ENCODE data around the gene NGFR.

NGFR gene

GRCh38 chr17:49551221-49552069, 56.4 kb downstream of the NGFR start:
- Histone ChIP-seq H3K4me1 (ENCODE audit: insufficient read depth, low read length) (peaks cover 6% of the 10 kb centered on the region), H3K27ac (ENCODE audit: low read depth, low read length) (no peak overlapping the region), H3K9ac (ENCODE audit: low read length) (no peak overlapping the region), H3K36me3 (ENCODE audit: insufficient read depth, low read length) (no peaks in the 10 kb centered on the region), H3K9me3 (ENCODE audit: low read length) (no peaks in the 10 kb centered on the region), H3K4me3 (ENCODE audit: low read depth in 1 of 2, low read length in 2 of 2) (no peak overlapping the region), H3K27me3 (ENCODE audit: control insufficient read depth in 1 of 2, insufficient read depth in 2 of 2, low read length in 2 of 2) (peaks cover 0 to 11% of the 10 kb centered on the region in 2 donors)

DNA sequence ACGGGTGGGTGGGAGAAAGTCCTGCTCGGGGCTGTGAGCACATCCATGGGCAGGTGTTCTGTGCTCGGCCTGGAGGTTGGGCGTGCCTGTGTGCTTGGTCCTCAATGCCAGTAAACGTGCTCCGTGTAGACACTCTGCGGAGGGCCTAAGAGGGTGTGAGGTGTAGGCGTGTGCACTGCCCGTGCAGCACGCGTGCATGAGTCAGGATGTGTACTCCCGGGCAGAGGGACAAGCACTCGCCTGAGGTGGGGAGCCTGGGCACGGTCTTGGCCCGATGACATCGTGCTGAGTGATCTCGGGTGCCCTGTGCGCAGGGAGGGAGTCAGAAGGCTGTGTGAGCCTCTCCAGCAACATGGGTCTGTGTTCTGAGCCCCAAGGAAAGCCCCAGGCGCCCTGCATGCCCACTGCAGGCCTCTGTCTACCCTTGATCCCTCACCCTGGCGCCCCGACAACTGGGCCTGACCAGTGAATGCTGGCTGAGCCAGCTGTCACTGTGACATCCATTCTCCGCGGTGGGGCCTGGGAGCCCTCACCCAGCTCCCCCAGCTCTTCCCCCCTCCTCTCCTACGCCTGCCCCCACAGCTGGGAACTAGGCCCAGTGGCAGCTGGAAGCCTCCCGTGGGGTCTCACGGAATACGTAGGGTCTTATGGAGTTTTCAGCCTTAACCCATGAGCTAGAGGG, 57.1 kb downstream of the NGFR start:
- Histone ChIP-seq H3K4me1 (ENCODE audit: insufficient read depth, low read length) (peaks cover 7% of the 10 kb centered on the region), H3K27me3 (ENCODE audit: control insufficient read depth in 1 of 2, insufficient read depth in 2 of 2, low read length in 2 of 2) (peaks cover 0 to 9% of the 10 kb centered on the region in 2 donors), H3K36me3 (ENCODE audit: insufficient read depth, low read length) (no peaks in the 10 kb centered on the region), H3K9me3 (ENCODE audit: low read length) (no peaks in the 10 kb centered on the region), H3K27ac (ENCODE audit: low read depth, low read length) (no peak overlapping the region), H3K4me3 (ENCODE audit: low read depth in 1 of 2, low read length in 2 of 2) (no peak overlapping the region), H3K9ac (ENCODE audit: low read length) (no peak overlapping the region)

DNA sequence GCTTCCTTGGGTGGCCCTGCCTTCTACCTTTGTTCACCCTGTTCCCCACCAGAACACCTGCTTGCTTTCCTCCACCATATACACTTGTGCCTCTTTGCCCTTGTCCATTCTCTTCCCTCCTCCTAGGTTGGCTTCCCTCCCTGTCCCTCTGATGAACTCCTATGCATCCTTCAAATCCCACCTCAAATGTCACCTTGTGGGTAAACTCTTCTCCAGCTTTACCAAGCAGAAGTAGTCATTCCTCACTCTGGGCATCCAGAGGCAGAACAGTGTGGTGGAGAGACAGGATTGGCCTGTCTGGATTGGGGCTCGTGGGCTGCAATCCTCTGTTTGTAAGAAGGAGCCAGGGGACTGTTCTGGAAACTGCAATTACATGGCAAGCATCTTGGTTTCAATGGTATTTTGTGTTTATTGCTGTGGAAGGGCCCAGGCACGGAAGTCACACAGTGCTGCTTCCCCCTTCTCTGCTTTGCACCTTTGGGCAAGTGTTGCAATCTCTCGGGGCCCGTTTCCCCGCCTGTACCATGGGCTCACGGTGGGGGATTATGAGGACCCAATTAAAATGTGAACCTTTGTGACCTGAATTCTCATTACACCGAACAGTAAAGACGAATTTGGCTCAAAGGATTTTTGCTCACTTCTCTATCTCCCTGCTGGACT, 58.7 kb downstream of the NGFR start:
- H3K27me3 ChIP-seq (ENCODE audit: control insufficient read depth in 1 of 2, insufficient read depth in 2 of 2, low read length in 2 of 2), result peaks cover 0 to 2% of the 10 kb centered on the region in 2 donors
- no peaks in the 10 kb centered on the region for H3K36me3 ChIP-seq (ENCODE audit: insufficient read depth, low read length)
- H3K9me3 ChIP-seq (ENCODE audit: low read length), result no peaks in the 10 kb centered on the region
- no peak overlapping the region for H3K27ac ChIP-seq (ENCODE audit: low read depth, low read length)
- peaks cover 7% of the 10 kb centered on the region for H3K4me1 ChIP-seq (ENCODE audit: insufficient read depth, low read length)
- no peak overlapping the region for H3K9ac ChIP-seq (ENCODE audit: low read length)
- H3K4me3 ChIP-seq (ENCODE audit: low read depth in 1 of 2, low read length in 2 of 2), result no peak overlapping the region

DNA sequence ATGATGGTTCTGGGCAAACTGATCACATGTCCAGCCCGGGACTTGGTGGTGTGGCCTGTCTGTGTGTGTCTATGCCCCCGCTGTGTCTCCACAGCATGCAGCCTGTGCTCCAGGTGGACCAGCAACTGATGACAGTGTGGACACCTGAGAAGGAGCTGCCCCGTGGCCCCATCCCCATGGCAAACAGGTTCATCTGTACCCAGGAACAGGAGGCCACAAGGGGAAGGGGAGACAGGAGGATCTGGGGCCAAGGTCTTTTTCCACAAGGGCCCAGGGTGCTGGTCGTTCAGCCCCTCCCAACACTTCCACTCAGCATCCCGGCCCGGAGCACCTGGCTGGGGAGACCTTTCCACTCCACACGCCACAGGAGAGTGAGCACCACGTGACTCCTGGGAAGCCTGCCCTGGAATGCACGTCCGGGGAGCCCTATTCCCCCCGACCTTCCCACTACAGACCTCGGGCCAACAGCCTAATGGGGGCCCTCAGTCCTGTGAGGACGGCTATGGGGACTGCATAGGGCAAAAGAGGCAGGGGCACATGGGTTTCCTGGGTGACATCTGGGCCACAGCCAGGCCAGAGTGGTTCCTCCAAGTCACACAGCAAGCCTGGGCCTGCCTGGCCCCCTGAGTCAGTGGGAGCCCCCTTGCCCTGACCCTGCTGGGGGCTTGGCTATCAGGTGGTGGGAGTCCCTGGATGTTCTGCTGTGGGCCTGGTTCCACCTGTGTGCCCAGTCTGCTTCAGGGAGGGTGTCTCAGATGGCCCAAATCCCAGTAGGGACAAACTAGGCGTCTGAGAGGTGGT, 59.8 kb downstream of the NGFR start:
- Histone ChIP-seq H3K4me1 (ENCODE audit: insufficient read depth, low read length) (peaks cover 7% of the 10 kb centered on the region), H3K27ac (ENCODE audit: low read depth, low read length) (no peak overlapping the region), H3K27me3 (ENCODE audit: control insufficient read depth in 1 of 2, insufficient read depth in 2 of 2, low read length in 2 of 2) (no peaks in the 10 kb centered on the region), H3K36me3 (ENCODE audit: insufficient read depth, low read length) (no peaks in the 10 kb centered on the region), H3K9ac (ENCODE audit: low read length) (no peak overlapping the region), H3K4me3 (ENCODE audit: low read depth in 1 of 2, low read length in 2 of 2) (no peak overlapping the region), H3K9me3 (ENCODE audit: low read length) (no peaks in the 10 kb centered on the region)

DNA sequence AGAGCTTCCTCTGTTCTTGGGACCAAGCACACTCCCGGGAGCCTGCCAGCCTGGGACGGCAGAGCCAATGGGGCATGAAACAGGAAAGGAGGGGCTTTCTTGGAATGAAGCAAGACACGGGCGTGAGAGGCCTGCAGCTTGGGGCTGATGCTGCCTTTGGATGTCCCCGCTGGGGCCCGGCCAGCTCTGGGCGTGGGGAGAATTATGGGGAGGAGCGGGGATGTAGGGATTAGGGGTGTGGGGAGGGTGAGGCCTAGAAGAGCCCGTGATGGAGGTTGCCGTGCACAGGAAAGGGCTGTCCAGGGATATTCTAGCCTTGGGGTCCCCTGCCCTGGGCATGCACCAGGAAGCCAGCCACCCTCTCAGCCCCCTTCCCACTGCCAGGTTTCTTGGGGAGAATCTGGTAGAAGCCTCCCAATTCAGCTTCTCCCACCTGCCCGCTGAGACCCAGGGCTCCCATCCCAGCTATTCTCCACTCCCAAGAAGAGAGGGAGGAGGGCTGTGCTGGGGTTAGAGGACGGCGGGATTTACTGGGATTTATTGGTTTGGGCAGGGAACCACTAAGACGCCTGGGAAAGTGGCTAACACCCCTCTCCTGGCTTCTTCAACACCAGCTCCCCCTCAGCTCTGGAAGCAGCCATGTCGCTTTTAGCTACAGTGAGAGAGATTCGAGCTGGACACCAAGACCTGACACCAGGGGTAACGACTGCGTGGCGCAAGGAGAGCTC, 60.6 kb downstream of the NGFR start:
- Histone ChIP-seq H3K36me3 (ENCODE audit: insufficient read depth, low read length) (no peaks in the 10 kb centered on the region), H3K9ac (ENCODE audit: low read length) (no peak overlapping the region), H3K4me1 (ENCODE audit: insufficient read depth, low read length) (peaks cover 7% of the 10 kb centered on the region), H3K27me3 (ENCODE audit: control insufficient read depth in 1 of 2, insufficient read depth in 2 of 2, low read length in 2 of 2) (no peaks in the 10 kb centered on the region), H3K9me3 (ENCODE audit: low read length) (no peaks in the 10 kb centered on the region), H3K4me3 (ENCODE audit: low read depth in 1 of 2, low read length in 2 of 2) (no peak overlapping the region), H3K27ac (ENCODE audit: low read depth, low read length) (no peak overlapping the region)

DNA sequence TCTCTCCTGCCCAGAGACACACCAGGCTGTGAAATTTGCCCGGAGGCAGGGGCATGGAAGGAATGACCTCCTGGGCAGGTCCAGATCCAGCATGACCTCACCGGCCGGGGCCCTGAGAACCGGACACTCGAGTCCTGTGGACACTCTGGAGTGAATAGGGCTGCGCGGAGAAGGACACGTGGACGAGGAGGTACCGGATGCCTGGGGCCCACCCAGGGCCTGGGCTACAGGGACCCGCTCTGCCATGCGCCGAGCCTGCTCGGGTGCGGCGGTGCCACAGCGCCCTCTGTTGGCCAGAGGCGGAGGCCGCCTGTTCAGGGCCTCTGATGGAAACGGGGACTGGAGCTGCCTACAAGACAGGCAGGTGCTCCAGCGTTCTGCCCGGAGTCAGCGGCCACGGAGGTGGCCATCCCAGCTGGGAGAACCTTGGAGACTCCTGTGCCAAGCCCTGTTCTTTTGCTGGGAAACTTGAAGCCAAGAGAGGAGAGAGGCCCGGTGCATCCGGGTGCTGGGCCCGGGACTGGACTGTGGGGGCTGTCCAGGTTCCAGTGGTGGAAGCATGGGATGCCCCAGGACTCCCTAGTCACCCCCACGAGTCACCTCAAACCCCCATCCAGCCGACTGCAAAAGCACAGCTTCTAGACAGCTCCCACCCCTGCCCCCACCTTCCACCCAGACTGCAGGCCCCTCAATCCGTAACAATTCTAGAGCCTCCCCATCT, 61.3 kb downstream of the NGFR start:
- Histone ChIP-seq H3K27ac (ENCODE audit: low read depth, low read length) (no peak overlapping the region), H3K9ac (ENCODE audit: low read length) (no peak overlapping the region), H3K4me3 (ENCODE audit: low read depth in 1 of 2, low read length in 2 of 2) (no peak overlapping the region), H3K36me3 (ENCODE audit: insufficient read depth, low read length) (no peaks in the 10 kb centered on the region), H3K4me1 (ENCODE audit: insufficient read depth, low read length) (peaks cover 7% of the 10 kb centered on the region), H3K27me3 (ENCODE audit: control insufficient read depth in 1 of 2, insufficient read depth in 2 of 2, low read length in 2 of 2) (no peaks in the 10 kb centered on the region), H3K9me3 (ENCODE audit: low read length) (no peaks in the 10 kb centered on the region)

- Histone ChIP-seq H3K36me3 (ENCODE audit: insufficient read depth, low read length) (no peaks in the 10 kb centered on the region), H3K9ac (ENCODE audit: low read length) (no peak overlapping the region), H3K27me3 (ENCODE audit: control insufficient read depth in 1 of 2, insufficient read depth in 2 of 2, low read length in 2 of 2) (no peaks in the 10 kb centered on the region), H3K27ac (ENCODE audit: low read depth, low read length) (no peak overlapping the region), H3K4me3 (ENCODE audit: low read depth in 1 of 2, low read length in 2 of 2) (no peak overlapping the region), H3K4me1 (ENCODE audit: insufficient read depth, low read length) (peaks cover 7% of the 10 kb centered on the region), H3K9me3 (ENCODE audit: low read length) (no peaks in the 10 kb centered on the region)
Measured at GRCh38 chr17:49557312-49558024, 62.4 kb downstream of the NGFR start.
